Neural progenitor cell (in vitro differentiated cells): ENCODE results near the gene ZGPAT. TPM values are rescaled to one million over a fixed set of nuclear protein-coding genes. Genes with fewer than 3 reads are reported as not detected.

Experiments
- DNase-seq: peaks from one replicate; pipeline ENCODE4 v3.0.0-alpha.2; 2016; ENCODE audit warnings: low spot score
- H2AFZ ChIP-seq: fragments of 200-600 bp; sonication (generic); replicated peaks from 2 replicates; pipeline ENCODE4 v1.6.1; 2016; ENCODE audit warnings: antibody characterized with exemption
- H3F3A ChIP-seq: fragments of 200-600 bp; sonication (generic); 2 replicates; pipeline ENCODE4 v1.6.1; 2016; ENCODE audit warnings: antibody characterized with exemption, low read depth
- H3K27ac ChIP-seq: fragments of 200-600 bp; sonication (generic); 2 replicates; pipeline ENCODE4 v1.5.1; 2016; ENCODE audit warnings: mild to moderate bottlenecking
- H3K27me3 ChIP-seq: fragments of 200-600 bp; sonication (generic); 2 replicates; pipeline ENCODE4 v1.6.1; 2016; ENCODE audit warnings: mild to moderate bottlenecking, moderate library complexity
- H3K36me3 ChIP-seq: fragments of 200-600 bp; sonication (generic); 2 replicates; pipeline ENCODE4 v1.5.1; 2016
- H3K4me1 ChIP-seq: fragments of 200-600 bp; sonication (generic); 2 replicates; pipeline ENCODE4 v1.6.1; 2016; ENCODE audit warnings: mixed run types
- H3K4me2 ChIP-seq: fragments of 200-600 bp; sonication (generic); 2 replicates; pipeline ENCODE4 v1.6.1; 2016
- H3K4me3 ChIP-seq: fragments of 200-600 bp; sonication (generic); 2 replicates; pipeline ENCODE4 v1.5.1; 2016
- H3K79me2 ChIP-seq: fragments of 200-600 bp; sonication (generic); 2 replicates; pipeline ENCODE4 v1.6.1; 2016; ENCODE audit warnings: low read depth
- H3K9ac ChIP-seq: fragments of 200-600 bp; sonication (generic); 2 replicates; pipeline ENCODE4 v1.6.1; 2016
- H3K9me3 ChIP-seq: fragments of 200-600 bp; sonication (generic); 2 replicates; pipeline ENCODE4 v1.5.1; 2016; ENCODE audit warnings: low read depth
- H4K20me1 ChIP-seq: fragments of 200-600 bp; sonication (generic); 2 replicates; pipeline ENCODE4 v1.6.1; 2016; ENCODE audit warnings: low read depth
- H3K27ac Mint-ChIP-seq: 3 replicates; pipeline ENCODE4 v1.8.0; 2021; ENCODE audit warnings: mixed read lengths
- H3K27me3 Mint-ChIP-seq: 2 replicates; pipeline ENCODE4 v1.8.0; 2022; ENCODE audit warnings: low read depth, mild to moderate bottlenecking, inconsistent platforms, moderate library complexity, mixed read lengths; ENCODE audit not compliant: insufficient read depth
- H3K36me3 Mint-ChIP-seq: 3 replicates; pipeline ENCODE4 v1.8.0; 2021; ENCODE audit warnings: mixed read lengths
- H3K4me1 Mint-ChIP-seq: 3 replicates; pipeline ENCODE4 v1.8.0; 2021; ENCODE audit warnings: mixed read lengths
- H3K4me3 Mint-ChIP-seq: 3 replicates; pipeline ENCODE4 v1.8.0; 2021; ENCODE audit warnings: mild to moderate bottlenecking, moderate library complexity, mixed read lengths
- H3K9me3 Mint-ChIP-seq: 3 replicates; pipeline ENCODE4 v1.8.0; 2020; ENCODE audit warnings: mixed read lengths
- CTCF ChIP-seq: fragments of 200-600 bp; sonication (generic); IDR thresholded peaks from 2 replicates; pipeline ENCODE4 v1.5.1; 2017; ENCODE audit warnings: antibody characterized with exemption, mild to moderate bottlenecking
- EZH2 ChIP-seq: fragments of 200-600 bp; sonication (generic); IDR thresholded peaks from 2 replicates; pipeline ENCODE4 v1.6.1; 2017; ENCODE audit warnings: antibody characterized with exemption, mild to moderate bottlenecking, moderate library complexity
- EZH2phosphoT487 ChIP-seq: fragments of 200-600 bp; sonication (generic); IDR thresholded peaks from 2 replicates; pipeline ENCODE4 v1.6.1; 2017; ENCODE audit warnings: antibody characterized with exemption
- total RNA-seq: library from RNA; depleted of rRNA; stranded (reverse); fragments of >200 nt; gene quantifications from 2 replicates; pipeline ENCODE4 v1.2.3, GENCODE V29; 2015; ENCODE audit warnings: low replicate concordance

ZGPAT gene
- total RNA-seq, 1 donor from 2014 or later = 8.2 TPM

GRCh38 chr20:63709149-63709527 is 1.3 kb downstream of the ZGPAT start:
- peaks cover 22% of the 10 kb centered on the region for H3K4me1 Mint-ChIP-seq
- TF ChIP-seq EZH2 (no peak), EZH2phosphoT487 (no peak), CTCF (no peak)
- H3K36me3 ChIP-seq = peaks cover 22% of the 10 kb centered on the region
- H3K27me3 Mint-ChIP-seq = peaks cover 5% of the 10 kb centered on the region
- peak overlapping the region; percentile 84 for H3K4me3 Mint-ChIP-seq
- H3K27ac ChIP-seq = no peak overlapping the region
- no peaks in the 10 kb centered on the region for H3K27me3 ChIP-seq
- H2AFZ ChIP-seq = no peak overlapping the region
- H3K9me3 Mint-ChIP-seq = peaks cover 10% of the 10 kb centered on the region
- peaks cover 82% of the 10 kb centered on the region for H3K79me2 ChIP-seq
- H3K9ac ChIP-seq = no peak overlapping the region
- H3K27ac Mint-ChIP-seq = no peak overlapping the region
- peaks cover 22% of the 10 kb centered on the region for H4K20me1 ChIP-seq
- H3F3A ChIP-seq = no peaks in the 10 kb centered on the region
- H3K4me3 ChIP-seq = peak overlapping the region; percentile 79
- H3K4me2 ChIP-seq = peak overlapping the region; percentile 100
- peaks cover 6% of the 10 kb centered on the region for H3K4me1 ChIP-seq
- H3K36me3 Mint-ChIP-seq = peaks cover 41% of the 10 kb centered on the region
- H3K9me3 ChIP-seq = no peaks in the 10 kb centered on the region
- no peak for DNase-seq

DNA sequence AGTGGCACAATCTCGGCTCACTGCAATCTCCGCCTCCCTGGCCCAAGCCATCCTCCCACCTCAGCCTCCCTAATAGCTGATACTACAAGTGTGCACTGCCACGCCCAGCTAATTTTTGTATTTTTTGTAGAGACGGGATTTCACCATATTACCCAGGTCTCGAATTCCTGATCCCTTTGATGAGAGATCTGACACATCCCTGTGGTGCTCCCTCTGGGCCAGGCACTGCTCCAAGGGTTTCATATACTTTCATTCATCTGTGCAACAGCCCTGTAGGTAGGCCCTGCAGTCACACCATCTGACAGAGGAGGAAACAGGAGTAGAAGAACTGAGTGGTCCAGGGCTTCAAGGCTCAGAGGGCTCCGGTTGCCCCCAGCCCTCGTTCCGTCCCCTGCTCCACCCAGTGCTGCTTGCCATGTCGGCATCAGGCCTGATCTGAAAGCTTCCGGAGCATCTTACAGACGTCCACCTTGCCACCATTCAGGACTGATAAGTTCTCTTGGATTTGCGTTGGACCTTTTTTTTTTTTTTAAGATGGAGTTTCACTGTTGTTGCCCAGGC is 3.3 kb downstream of the ZGPAT start:
- Histone ChIP-seq H3K27ac (no peak overlapping the region), H3K4me2 (no peak overlapping the region), H3K9ac (no peak overlapping the region), H2AFZ (no peak overlapping the region), H3F3A (no peaks in the 10 kb centered on the region), H3K27me3 (no peaks in the 10 kb centered on the region), H3K4me1 (peaks cover 6% of the 10 kb centered on the region), H3K4me3 (no peak overlapping the region), H4K20me1 (peaks cover 18% of the 10 kb centered on the region), H3K79me2 (peaks cover 95% of the 10 kb centered on the region), H3K9me3 (no peaks in the 10 kb centered on the region), H3K36me3 (peaks cover 22% of the 10 kb centered on the region)
- Mint-ChIP-seq H3K4me3 (peak overlapping the region; percentile 33), H3K27ac (no peak overlapping the region), H3K27me3 (peaks cover 5% of the 10 kb centered on the region), H3K36me3 (peaks cover 49% of the 10 kb centered on the region), H3K4me1 (peaks cover 22% of the 10 kb centered on the region), H3K9me3 (peaks cover 22% of the 10 kb centered on the region)
- TF ChIP-seq EZH2 (no peak), EZH2phosphoT487 (no peak), CTCF (no peak)
- no peak for DNase-seq

DNA sequence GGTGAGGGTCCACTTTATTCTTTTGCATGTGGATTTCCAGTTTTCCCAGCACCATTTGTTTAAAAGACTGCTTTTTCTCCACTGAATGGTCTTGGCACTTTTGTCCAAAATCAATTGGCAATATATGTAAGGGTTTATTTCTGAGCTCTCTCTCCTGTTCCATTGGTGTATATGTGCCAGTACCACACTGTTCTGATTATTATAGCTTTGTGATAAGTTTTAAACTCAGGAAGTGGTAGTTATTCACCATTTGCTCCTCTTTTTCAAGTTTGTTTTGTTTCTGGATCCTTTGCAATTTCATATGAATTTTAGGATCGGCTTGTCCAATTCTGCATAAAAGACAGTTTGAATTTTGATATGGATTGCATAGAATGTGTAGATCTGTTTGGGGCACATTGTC is 4.4 kb downstream of the ZGPAT start:
- peaks cover 26% of the 10 kb centered on the region for H3K9me3 Mint-ChIP-seq
- no peak for DNase-seq
- peaks cover 52% of the 10 kb centered on the region for H3K36me3 Mint-ChIP-seq
- no peak overlapping the region for H3K4me3 ChIP-seq
- no peak overlapping the region for H3K4me2 ChIP-seq
- no peak overlapping the region for H3K27ac Mint-ChIP-seq
- peaks cover 22% of the 10 kb centered on the region for H3K36me3 ChIP-seq
- TF ChIP-seq CTCF (no peak), EZH2 (no peak), EZH2phosphoT487 (no peak)
- peaks cover 12% of the 10 kb centered on the region for H4K20me1 ChIP-seq
- no peak overlapping the region for H2AFZ ChIP-seq
- no peaks in the 10 kb centered on the region for H3K27me3 ChIP-seq
- no peaks in the 10 kb centered on the region for H3K9me3 ChIP-seq
- H3F3A ChIP-seq = no peaks in the 10 kb centered on the region
- H3K27ac ChIP-seq = no peak overlapping the region
- H3K79me2 ChIP-seq = peaks cover 93% of the 10 kb centered on the region
- H3K4me3 Mint-ChIP-seq = peak overlapping the region; percentile 41
- peaks cover 6% of the 10 kb centered on the region for H3K4me1 ChIP-seq
- H3K27me3 Mint-ChIP-seq = peaks cover 2% of the 10 kb centered on the region
- no peak overlapping the region for H3K9ac ChIP-seq
- H3K4me1 Mint-ChIP-seq = peaks cover 14% of the 10 kb centered on the region
